Stimulated activated CD4-positive, alpha-beta T cell treated with anti-CD3 and anti-CD28 coated beads, TNF-alpha, amount 100 ng/mL, for 1 hour (primary cell): Measurements from ENCODE around the gene IFT22.
A peak's percentile ranks its signal among the peaks of the same experiment; 100 is the strongest.
"Not testable (repeated sequence)": the region's sequence is repeated elsewhere in the genome, so short reads cannot be mapped to it uniquely, and the experiment has no call there.

ENCODE experiments used
- DNase-seq, 3 donors: peaks; one replicate each; pipeline ENCODE4 v3.0.0-alpha.2; 2020; ENCODE audit warnings: low read depth in 3 of 3, low spot score in 1 of 3

The IFT22 gene

GRCh38 chr7:101321491-101322401 lies at the start of gene IFT22:
Gene IFT22, minus strand, starts transcription at chr7:101321812. Its CDS starts 103 bp downstream, at chr7:101321709.
- DNase-seq, result peak; percentile 58 to 70 (median 68)

GRCh38 chr7:101370836-101371235 lies 49.2 kb upstream of the IFT22 start:
- no peak for DNase-seq

- DNase-seq, result no peak
Observed at GRCh38 chr7:101368422-101369165, 47.0 kb upstream of the IFT22 start.

GRCh38 chr7:101367676-101368075 lies 46.1 kb upstream of the IFT22 start:
- DNase-seq, result no peak

- no peak for DNase-seq
Observed at GRCh38 chr7:101365956-101366355, 44.3 kb upstream of the IFT22 start.

- peak; percentile 18 to 57 (median 32) for DNase-seq
Observed at GRCh38 chr7:101363734-101364374, 42.2 kb upstream of the IFT22 start.

- DNase-seq, result no peak
Observed at GRCh38 chr7:101363196-101363733, 41.7 kb upstream of the IFT22 start.

- peak in 1 of 3 donors; percentile 9 for DNase-seq
Observed at GRCh38 chr7:101362334-101363195, 41.0 kb upstream of the IFT22 start, which contains the start of gene COL26A1. Gene COL26A1, plus strand, starts transcription at chr7:101362875. Its CDS starts 158 bp downstream, at chr7:101363033.

GRCh38 chr7:101357433-101357832 lies 35.8 kb upstream of the IFT22 start:
- no peak for DNase-seq

GRCh38 chr7:101352920-101353308 lies 31.3 kb upstream of the IFT22 start:
- DNase-seq, result no peak

- not testable (repeated sequence) for DNase-seq
Observed at GRCh38 chr7:101349300-101349699, 27.7 kb upstream of the IFT22 start.

GRCh38 chr7:101348456-101349067 lies 26.9 kb upstream of the IFT22 start:
- not testable (repeated sequence) for DNase-seq

GRCh38 chr7:101347477-101347876 lies 25.9 kb upstream of the IFT22 start:
- no peak for DNase-seq

GRCh38 chr7:101342892-101343291 lies 21.3 kb upstream of the IFT22 start:
- DNase-seq, result no peak

GRCh38 chr7:101340379-101340778 lies 18.8 kb upstream of the IFT22 start:
- no peak for DNase-seq

GRCh38 chr7:101333912-101334311 lies 12.3 kb upstream of the IFT22 start:
- DNase-seq, result no peak

GRCh38 chr7:101332026-101332425 lies 10.4 kb upstream of the IFT22 start:
- no peak for DNase-seq

- DNase-seq, result no peak
Observed at GRCh38 chr7:101330011-101330484, 8.4 kb upstream of the IFT22 start.

- DNase-seq, result no peak
Observed at GRCh38 chr7:101328159-101328558, 6.5 kb upstream of the IFT22 start.

- DNase-seq, result no peak
Observed at GRCh38 chr7:101319401-101319800, 2.2 kb downstream of the IFT22 start.
